SU-DHL-6 (cell line): Measurements from ENCODE around the gene GPR132.

Experiments
- CTCF ChIP-seq: fragments of 200-600 bp; sonication (generic); IDR thresholded peaks from one replicate; pipeline ENCODE4 v1.5.1; 2017; ENCODE audit warnings: antibody characterized with exemption, mild to moderate bottlenecking, low read length, moderate library complexity; ENCODE audit not compliant: insufficient read depth, poor library complexity, severe bottlenecking
- EZH2phosphoT487 ChIP-seq: fragments of 200-600 bp; sonication (generic), shearing (Covaris generic); conservative IDR thresholded peaks from 2 replicates; pipeline ENCODE4 v1.6.1; 2018; ENCODE audit warnings: mild to moderate bottlenecking, antibody characterized with exemption, low read length, moderate library complexity, mixed read lengths

- no peak for TF ChIP-seq EZH2phosphoT487
- TF ChIP-seq CTCF: no peak
Observed at GRCh38 chr14:105047283-105048016, 17.8 kb downstream of the GPR132 start.
